ENCODE measurements around the gene HCFC2.

HCFC2 gene

GRCh38 chr12:104121001-104121400 is 56.7 kb downstream of the HCFC2 start:
- ChIA-PET CTCF (interaction anchor here (1.0 to 4.5 kb wide), 4 partner anchors 12 to 241 kb away, joined by 4 to 50 read pairs (median 4); no protein-coding TSS in a partner anchor), POLR2A (interaction anchor here (0.7 to 1.0 kb wide), 3 partner anchors 17 to 57 kb away, joined by 3 to 6 read pairs (median 5); partner anchors contain the start of genes HCFC2 and NFYB)
- H3K4me3 ChIP-seq (ENCODE audit: low read depth, low read length): no peak overlapping the region

GRCh38 chr12:104122298-104122697 is 58.0 kb downstream of the HCFC2 start:
- ChIA-PET CTCF (interaction anchor here (1.1 to 4.5 kb wide), 3 partner anchors 13 to 238 kb away, joined by 4 to 50 read pairs (median 5); no protein-coding TSS in a partner anchor), POLR2A (no interaction called here)
- no peak for DNase-seq (ENCODE audit: low read depth, low spot score)
- no peak for TF ChIP-seq CTCF (IDR thresholded peaks at IDR 0.05; ENCODE audit: insufficient read depth, low read length, missing control alignments)
- no peak overlapping the region for H3K4me3 ChIP-seq (ENCODE audit: low read depth, low read length)

More at GRCh38 chr12:104121001-104121400, 56.7 kb downstream of the HCFC2 start:
- no peak for TF ChIP-seq CTCF (IDR thresholded peaks at IDR 0.05; ENCODE audit: insufficient read depth, low read length, missing control alignments)
- no peak for DNase-seq (ENCODE audit: low read depth, low spot score)

- no peak for DNase-seq (ENCODE audit: low read depth, low spot score)
- CTCF ChIA-PET: interaction anchor here (3.9 kb wide), 1 partner anchor 18 kb away, joined by 28 read pairs; no protein-coding TSS in a partner anchor
- POLR2A ChIA-PET: no interaction called here
- no peak for TF ChIP-seq CTCF (IDR thresholded peaks at IDR 0.05; ENCODE audit: insufficient read depth, low read length, missing control alignments)
- no peak overlapping the region for H3K4me3 ChIP-seq (ENCODE audit: low read depth, low read length)
These were observed 62.2 kb downstream of the HCFC2 start for GRCh38 chr12:104126548-104126947.

- no peak for DNase-seq (ENCODE audit: low read depth, low spot score)
- POLR2A ChIA-PET: no interaction called here
- no peak overlapping the region for H3K4me3 ChIP-seq (ENCODE audit: low read depth, low read length)
- CTCF ChIA-PET: interaction anchor here (1.5 kb wide), 1 partner anchor 22 kb away, joined by 6 read pairs; no protein-coding TSS in a partner anchor
- no peak for TF ChIP-seq CTCF (IDR thresholded peaks at IDR 0.05; ENCODE audit: insufficient read depth, low read length, missing control alignments)
These were observed 66.4 kb downstream of the HCFC2 start for GRCh38 chr12:104130760-104131159.

GRCh38 chr12:104131609-104132008 is 67.3 kb downstream of the HCFC2 start:
- TF ChIP-seq CTCF (IDR thresholded peaks at IDR 0.05; ENCODE audit: insufficient read depth, low read length, missing control alignments): no peak
- POLR2A ChIA-PET: no interaction called here
- DNase-seq (ENCODE audit: low read depth, low spot score): no peak
- no peak overlapping the region for H3K4me3 ChIP-seq (ENCODE audit: low read depth, low read length)
- CTCF ChIA-PET: interaction anchor here (1.5 kb wide), 1 partner anchor 22 kb away, joined by 6 read pairs; no protein-coding TSS in a partner anchor

GRCh38 chr12:104132351-104132956 is 68.1 kb downstream of the HCFC2 start:
- POLR2A ChIA-PET: no interaction called here
- CTCF ChIA-PET: interaction anchor here (1.5 kb wide), 1 partner anchor 23 kb away, joined by 6 read pairs; no protein-coding TSS in a partner anchor
- H3K4me3 ChIP-seq (ENCODE audit: low read depth, low read length): no peak overlapping the region
- no peak for TF ChIP-seq CTCF (IDR thresholded peaks at IDR 0.05; ENCODE audit: insufficient read depth, low read length, missing control alignments)
- DNase-seq (ENCODE audit: low read depth, low spot score): no peak

All from AG04449 (cell line).